GM18498 (cell line): ENCODE measurements around the gene CDKN2D.

ENCODE experiments used
- ATAC-seq: cut with Tn5 transposase; IDR thresholded peaks from one replicate; pipeline ENCODE4 v1.9.1; 2021; ENCODE audit warnings: mild to moderate bottlenecking, moderate library complexity; ENCODE audit not compliant: unreplicated experiment

CDKN2D gene

GRCh38 chr19:10568826-10569651 is at the start of gene CDKN2D:
Gene CDKN2D (minus strand): TSS chr19:10568979. CDS start chr19:10568653, 326 bp downstream.
- ATAC-seq: peak; percentile 71

GRCh38 chr19:10617409-10618121 is 48.8 kb upstream of the CDKN2D start:
- no peak for ATAC-seq

- no peak for ATAC-seq
Observed at GRCh38 chr19:10615429-10616023, 46.7 kb upstream of the CDKN2D start.

- ATAC-seq: no peak
Observed at GRCh38 chr19:10612499-10613119, 43.8 kb upstream of the CDKN2D start.

GRCh38 chr19:10611907-10612306 is 43.1 kb upstream of the CDKN2D start:
- ATAC-seq: no peak

GRCh38 chr19:10604460-10604980 is 35.7 kb upstream of the CDKN2D start:
- peak; percentile 23 for ATAC-seq

GRCh38 chr19:10603873-10604459 is 35.2 kb upstream of the CDKN2D start:
- peak; percentile 17 for ATAC-seq

- peak; percentile 42 for ATAC-seq
Observed at GRCh38 chr19:10603084-10603872, 34.5 kb upstream of the CDKN2D start.

GRCh38 chr19:10602330-10603083 is 33.7 kb upstream of the CDKN2D start:
- ATAC-seq: peak; percentile 65

GRCh38 chr19:10601999-10602329 is 33.2 kb upstream of the CDKN2D start:
- ATAC-seq: no peak

GRCh38 chr19:10600149-10600548 is 31.4 kb upstream of the CDKN2D start:
- no peak for ATAC-seq

- peak; percentile 56 for ATAC-seq
Observed at GRCh38 chr19:10593820-10594637, 25.2 kb upstream of the CDKN2D start.

- ATAC-seq: no peak
Observed at GRCh38 chr19:10593148-10593547, 24.4 kb upstream of the CDKN2D start.

GRCh38 chr19:10587839-10588150 is 19.0 kb upstream of the CDKN2D start:
- no peak for ATAC-seq

GRCh38 chr19:10587022-10587838 is 18.5 kb upstream of the CDKN2D start, which contains the start of gene AP1M2:
Gene AP1M2 (minus strand): TSS chr19:10587312. CDS start chr19:10587231, 81 bp downstream.
- ATAC-seq: no peak

- ATAC-seq: no peak
Observed at GRCh38 chr19:10586396-10586795, 17.6 kb upstream of the CDKN2D start.

- ATAC-seq: no peak
Observed at GRCh38 chr19:10583036-10583776, 14.4 kb upstream of the CDKN2D start.
